22Rv1 (cell line): Measurements from ENCODE around the gene RRAD.

Experiments
- CTCF ChIP-seq: fragments of 450-650 bp; IDR thresholded peaks from 2 replicates; pipeline ENCODE4 v1.5.1; 2017; ENCODE audit warnings: mild to moderate bottlenecking
- ZFX ChIP-seq: fragments of 450-650 bp; IDR thresholded peaks from 2 replicates; pipeline ENCODE4 v1.6.1; 2017; ENCODE audit warnings: antibody characterized with exemption, borderline replicate concordance

- no peak for TF ChIP-seq CTCF
- no peak for TF ChIP-seq ZFX
Observed at GRCh38 chr16:66874079-66874775, 51.1 kb downstream of the RRAD start.
